ENCODE results near the gene NOTCH1. TPM values are rescaled to one million over a fixed set of nuclear protein-coding genes. Genes with fewer than 3 reads are reported as not detected.

NOTCH1 gene
- total RNA-seq, 3 donors from 2014 or later, result 124 to 128 (median 125) TPM

GRCh38 chr9:136484153-136485048 lies 61.4 kb downstream of the NOTCH1 start:
- Mint-ChIP-seq H3K9me3 (no peaks in the 10 kb centered on the region), H3K36me3 (ENCODE audit: insufficient read depth) (peaks cover 3% of the 10 kb centered on the region), H3K4me3 (peak overlapping the region; percentile 63), H3K4me1 (ENCODE audit: low read depth) (peaks cover 28% of the 10 kb centered on the region), H3K27me3 (ENCODE audit: low read depth) (no peaks in the 10 kb centered on the region)
- no peak for DNase-seq
- ATAC-seq, result no peak

GRCh38 chr9:136483589-136484152 lies 62.2 kb downstream of the NOTCH1 start:
- no peaks in the 10 kb centered on the region for H3K27me3 Mint-ChIP-seq (ENCODE audit: low read depth)
- DNase-seq (peak; percentile 92), ATAC-seq (peak; percentile 66 to 71)
- H3K4me1 Mint-ChIP-seq (ENCODE audit: low read depth), result peaks cover 32% of the 10 kb centered on the region
- peaks cover 5% of the 10 kb centered on the region for H3K36me3 Mint-ChIP-seq (ENCODE audit: insufficient read depth)
- no peaks in the 10 kb centered on the region for H3K9me3 Mint-ChIP-seq
- H3K4me3 Mint-ChIP-seq, result peak overlapping the region; percentile 88

- ATAC-seq (peak; percentile 71 to 72), DNase-seq (peak; percentile 100)
- H3K4me1 Mint-ChIP-seq (ENCODE audit: low read depth), result peaks cover 35% of the 10 kb centered on the region
- H3K9me3 Mint-ChIP-seq, result no peaks in the 10 kb centered on the region
- peak within 1 kb of the TSS; percentile 88 for H3K4me3 Mint-ChIP-seq
- H3K36me3 Mint-ChIP-seq (ENCODE audit: insufficient read depth), result peaks cover 5% of the 10 kb centered on the region
- no peaks in the 10 kb centered on the region for H3K27me3 Mint-ChIP-seq (ENCODE audit: low read depth)
Measured at GRCh38 chr9:136482793-136483588, 62.9 kb downstream of the NOTCH1 start, which contains the start of gene SEC16A. Gene SEC16A, minus strand, starts transcription at chr9:136483040. Its CDS starts 5,425 bp downstream, at chr9:136477615.

- peak; percentile 25 for DNase-seq
- peaks cover 35% of the 10 kb centered on the region for H3K4me1 Mint-ChIP-seq (ENCODE audit: low read depth)
- peaks cover 7% of the 10 kb centered on the region for H3K36me3 Mint-ChIP-seq (ENCODE audit: insufficient read depth)
- peak in 1 of 2 donors; percentile 0 for ATAC-seq
- no peaks in the 10 kb centered on the region for H3K27me3 Mint-ChIP-seq (ENCODE audit: low read depth)
- peak overlapping the region; percentile 88 for H3K4me3 Mint-ChIP-seq
- no peaks in the 10 kb centered on the region for H3K9me3 Mint-ChIP-seq
Measured at GRCh38 chr9:136482046-136482792, 63.6 kb downstream of the NOTCH1 start.

- Mint-ChIP-seq H3K27me3 (ENCODE audit: low read depth) (no peaks in the 10 kb centered on the region), H3K36me3 (ENCODE audit: insufficient read depth) (peaks cover 7% of the 10 kb centered on the region), H3K4me1 (ENCODE audit: low read depth) (peaks cover 35% of the 10 kb centered on the region), H3K9me3 (no peaks in the 10 kb centered on the region), H3K4me3 (peak overlapping the region; percentile 88)
- DNase-seq (no peak), ATAC-seq (no peak)
Measured at GRCh38 chr9:136481558-136481957, 64.3 kb downstream of the NOTCH1 start.

- no peak for DNase-seq
- ATAC-seq, result no peak
- Mint-ChIP-seq H3K9me3 (no peaks in the 10 kb centered on the region), H3K4me1 (ENCODE audit: low read depth) (peaks cover 22% of the 10 kb centered on the region), H3K4me3 (no peak overlapping the region), H3K27me3 (ENCODE audit: low read depth) (no peaks in the 10 kb centered on the region), H3K36me3 (ENCODE audit: insufficient read depth) (peaks cover 18% of the 10 kb centered on the region)
Measured at GRCh38 chr9:136476369-136477150, 69.3 kb downstream of the NOTCH1 start.

GRCh38 chr9:136474974-136475865 lies 70.6 kb downstream of the NOTCH1 start:
- Mint-ChIP-seq H3K4me3 (no peak overlapping the region), H3K4me1 (ENCODE audit: low read depth) (peaks cover 12% of the 10 kb centered on the region), H3K9me3 (no peaks in the 10 kb centered on the region), H3K36me3 (ENCODE audit: insufficient read depth) (peaks cover 22% of the 10 kb centered on the region), H3K27me3 (ENCODE audit: low read depth) (no peaks in the 10 kb centered on the region)
- ATAC-seq (no peak), DNase-seq (no peak)

- Mint-ChIP-seq H3K4me1 (ENCODE audit: low read depth) (peaks cover 7% of the 10 kb centered on the region), H3K27me3 (ENCODE audit: low read depth) (no peaks in the 10 kb centered on the region), H3K4me3 (no peak overlapping the region), H3K36me3 (ENCODE audit: insufficient read depth) (peaks cover 19% of the 10 kb centered on the region), H3K9me3 (no peaks in the 10 kb centered on the region)
- no peak for DNase-seq
- ATAC-seq, result no peak
Measured at GRCh38 chr9:136474021-136474640, 71.7 kb downstream of the NOTCH1 start.

- Mint-ChIP-seq H3K4me3 (no peak overlapping the region), H3K4me1 (ENCODE audit: low read depth) (peaks cover under 1% of the 10 kb centered on the region), H3K27me3 (ENCODE audit: low read depth) (no peaks in the 10 kb centered on the region), H3K9me3 (no peaks in the 10 kb centered on the region), H3K36me3 (ENCODE audit: insufficient read depth) (peaks cover 17% of the 10 kb centered on the region)
- no peak for ATAC-seq
- DNase-seq, result no peak
Measured at GRCh38 chr9:136473354-136473721, 72.5 kb downstream of the NOTCH1 start.

GRCh38 chr9:136472640-136473353 lies 73.1 kb downstream of the NOTCH1 start:
- ATAC-seq (no peak), DNase-seq (no peak)
- Mint-ChIP-seq H3K4me1 (ENCODE audit: low read depth) (no peaks in the 10 kb centered on the region), H3K27me3 (ENCODE audit: low read depth) (no peaks in the 10 kb centered on the region), H3K36me3 (ENCODE audit: insufficient read depth) (peaks cover 18% of the 10 kb centered on the region), H3K4me3 (no peak overlapping the region), H3K9me3 (no peaks in the 10 kb centered on the region)

- peaks cover 18% of the 10 kb centered on the region for H3K36me3 Mint-ChIP-seq (ENCODE audit: insufficient read depth)
- no peaks in the 10 kb centered on the region for H3K4me1 Mint-ChIP-seq (ENCODE audit: low read depth)
- no peaks in the 10 kb centered on the region for H3K9me3 Mint-ChIP-seq
- H3K4me3 Mint-ChIP-seq, result no peak overlapping the region
- no peaks in the 10 kb centered on the region for H3K27me3 Mint-ChIP-seq (ENCODE audit: low read depth)
- ATAC-seq (no peak), DNase-seq (no peak)
Measured at GRCh38 chr9:136471802-136472487, 73.9 kb downstream of the NOTCH1 start.

Measured in activated T-cell treated with anti-CD3 and anti-CD28 coated beads, Interleukin-2, amount 50 U/mL, for 4 hours (primary cell).